Tibial nerve (tissue), 4 donors: Measurements from ENCODE around the gene RANGRF. TPM values are rescaled to one million over a fixed set of nuclear protein-coding genes. Genes with fewer than 3 reads are reported as not detected.
A peak's percentile ranks its signal among the peaks of the same experiment; 100 is the strongest.

Experiments
- DNase-seq, 2 donors: peaks; one replicate each; pipeline ENCODE4 v3.0.0-alpha.2; 2019; ENCODE audit warnings: low spot score in 2 of 2
- H3K27ac ChIP-seq, 4 donors: fragments of 200-600 bp; sonication (generic) in 3 of 4; one replicate each; pipeline ENCODE4 v1.5.1; 2017 to 2019; ENCODE audit warnings: mild to moderate bottlenecking in 1 of 4
- H3K27me3 ChIP-seq, 2 donors: fragments of 200-600 bp; sonication (generic) in 1 of 2; one replicate each; pipeline versions ENCODE4 v1.5.1 to v1.6.0; 2017 to 2019
- H3K36me3 ChIP-seq, 3 donors: fragments of 200-600 bp; sonication (generic); one replicate each; pipeline ENCODE4 v1.5.1; 2018 to 2019
- H3K4me1 ChIP-seq, 4 donors: fragments of 200-600 bp; sonication (generic) in 3 of 4; one replicate each; pipeline ENCODE4 v1.5.1; 2017 to 2019
- H3K4me3 ChIP-seq, 4 donors: fragments of 200-600 bp; sonication (generic) in 3 of 4; one replicate each; pipeline ENCODE4 v1.5.1; 2017 to 2019; ENCODE audit warnings: mild to moderate bottlenecking in 1 of 4, moderate library complexity in 1 of 4
- H3K9me3 ChIP-seq, 4 donors: fragments of 200-600 bp; sonication (generic) in 3 of 4; one replicate each; pipeline ENCODE4 v1.5.1; 2017 to 2019
- CTCF ChIP-seq, 5 experiments: fragments of 200-600 bp in 3 of 5; fragments of 450-650 bp in 2 of 5; sonication (generic) in 3 of 5; IDR thresholded peaks; one replicate each; pipeline ENCODE4 v1.5.1; 2016 to 2019; ENCODE audit warnings: antibody characterized with exemption in 5 of 5, mild to moderate bottlenecking in 3 of 5, moderate library complexity in 2 of 5
- EP300 ChIP-seq, 2 donors: sonication (generic); formaldehyde crosslinking; IDR thresholded peaks; one replicate each; pipeline ENCODE4 v1.6.1; 2017; ENCODE audit warnings: antibody characterized with exemption in 2 of 2, mild to moderate bottlenecking in 1 of 2
- POLR2A ChIP-seq, 2 donors: fragments of 450-650 bp; IDR thresholded peaks; one replicate each; pipeline ENCODE4 v1.6.1; 2017; ENCODE audit warnings: antibody characterized with exemption in 2 of 2, mild to moderate bottlenecking in 2 of 2, moderate library complexity in 2 of 2
- WGBS, 2 donors: methylation state at CpG; one replicate each; pipeline ENCODE4 v1.1.5; 2018; 5-methylcytosine and 5-hydroxymethylcytosine counted together
- total RNA-seq, 4 donors: library from RNA; depleted of rRNA; stranded (reverse); fragments of >200 nt; gene quantifications; one replicate each; pipeline ENCODE4 v1.1.0, GENCODE V29; 2016

RANGRF gene
- total RNA-seq, 4 donors from 2014 or later, result 23.0 to 35.4 (median 25.1) TPM

GRCh38 chr17:8327303-8327649, 38.8 kb downstream of the RANGRF start:
- peak overlapping the region in 2 of 4 donors; percentile 8 to 75 for H3K27ac ChIP-seq
- DNase-seq, result no peak
- H3K4me1 ChIP-seq, result peaks cover 0 to 14% (median 0%) of the 10 kb centered on the region in 4 donors
- H3K9me3 ChIP-seq, result no peaks in the 10 kb centered on the region
- 5 to 11% methylated on average over 22 to 25 of the region's 25 CpGs for WGBS, 2 donors
- H3K36me3 ChIP-seq, result no peaks in the 10 kb centered on the region
- no peaks in the 10 kb centered on the region for H3K27me3 ChIP-seq
- H3K4me3 ChIP-seq, result peak overlapping the region; percentile 36 to 63 (median 52)
- TF ChIP-seq CTCF (IDR thresholded peaks at IDR 0.05), result no peak
- no peak for TF ChIP-seq EP300 (IDR thresholded peaks at IDR 0.05)
- no peak for TF ChIP-seq POLR2A (IDR thresholded peaks at IDR 0.05)

GRCh38 chr17:8332128-8332527, 43.7 kb downstream of the RANGRF start:
- H3K36me3 ChIP-seq, result no peaks in the 10 kb centered on the region
- WGBS, 2 donors, result 84 to 92% methylated on average over 2 of the region's 2 CpGs
- no peaks in the 10 kb centered on the region for H3K9me3 ChIP-seq
- no peak overlapping the region for H3K27ac ChIP-seq
- no peak for DNase-seq
- H3K4me3 ChIP-seq, result no peak overlapping the region
- H3K4me1 ChIP-seq, result peaks cover 0 to 4% (median 0%) of the 10 kb centered on the region in 4 donors
- H3K27me3 ChIP-seq, result no peaks in the 10 kb centered on the region
- TF ChIP-seq EP300 (IDR thresholded peaks at IDR 0.05), result no peak

- 33 to 51% methylated on average over 5 of the region's 5 CpGs for WGBS, 2 donors
- Histone ChIP-seq H3K27ac (no peak overlapping the region), H3K27me3 (no peaks in the 10 kb centered on the region), H3K36me3 (no peaks in the 10 kb centered on the region), H3K4me1 (no peaks in the 10 kb centered on the region), H3K9me3 (no peaks in the 10 kb centered on the region), H3K4me3 (no peak overlapping the region)
- no peak for TF ChIP-seq POLR2A (IDR thresholded peaks at IDR 0.05)
- no peak for TF ChIP-seq CTCF (IDR thresholded peaks at IDR 0.05)
- no peak for TF ChIP-seq EP300 (IDR thresholded peaks at IDR 0.05)
- no peak for DNase-seq
Measured at GRCh38 chr17:8332688-8333087, 44.2 kb downstream of the RANGRF start.

- Histone ChIP-seq H3K9me3 (no peaks in the 10 kb centered on the region), H3K27ac (no peak overlapping the region), H3K4me3 (no peak overlapping the region), H3K4me1 (no peaks in the 10 kb centered on the region), H3K27me3 (no peaks in the 10 kb centered on the region), H3K36me3 (no peaks in the 10 kb centered on the region)
- WGBS, 2 donors, result 89 to 95% methylated on average over 4 of the region's 4 CpGs
- no peak for DNase-seq
- TF ChIP-seq POLR2A (IDR thresholded peaks at IDR 0.05) (no peak), CTCF (IDR thresholded peaks at IDR 0.05) (no peak), EP300 (IDR thresholded peaks at IDR 0.05) (no peak)
Measured at GRCh38 chr17:8333281-8333680, 44.8 kb downstream of the RANGRF start.

- H3K9me3 ChIP-seq, result no peaks in the 10 kb centered on the region
- no peaks in the 10 kb centered on the region for H3K36me3 ChIP-seq
- DNase-seq, result no peak
- H3K27me3 ChIP-seq, result no peaks in the 10 kb centered on the region
- TF ChIP-seq CTCF (IDR thresholded peaks at IDR 0.05) (no peak), EP300 (IDR thresholded peaks at IDR 0.05) (no peak), POLR2A (IDR thresholded peaks at IDR 0.05) (no peak)
- H3K27ac ChIP-seq, result no peak overlapping the region
- H3K4me3 ChIP-seq, result no peak overlapping the region
- no peaks in the 10 kb centered on the region for H3K4me1 ChIP-seq
- WGBS, 2 donors, result 23 to 24% methylated on average over 11 of the region's 11 CpGs
Measured at GRCh38 chr17:8337802-8338752, 49.6 kb downstream of the RANGRF start.
